Measurements from ENCODE around the gene CIDEC.
A peak's percentile ranks its signal among the peaks of the same experiment; 100 is the strongest.

CIDEC gene, protein sequence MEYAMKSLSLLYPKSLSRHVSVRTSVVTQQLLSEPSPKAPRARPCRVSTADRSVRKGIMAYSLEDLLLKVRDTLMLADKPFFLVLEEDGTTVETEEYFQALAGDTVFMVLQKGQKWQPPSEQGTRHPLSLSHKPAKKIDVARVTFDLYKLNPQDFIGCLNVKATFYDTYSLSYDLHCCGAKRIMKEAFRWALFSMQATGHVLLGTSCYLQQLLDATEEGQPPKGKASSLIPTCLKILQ

DNA sequence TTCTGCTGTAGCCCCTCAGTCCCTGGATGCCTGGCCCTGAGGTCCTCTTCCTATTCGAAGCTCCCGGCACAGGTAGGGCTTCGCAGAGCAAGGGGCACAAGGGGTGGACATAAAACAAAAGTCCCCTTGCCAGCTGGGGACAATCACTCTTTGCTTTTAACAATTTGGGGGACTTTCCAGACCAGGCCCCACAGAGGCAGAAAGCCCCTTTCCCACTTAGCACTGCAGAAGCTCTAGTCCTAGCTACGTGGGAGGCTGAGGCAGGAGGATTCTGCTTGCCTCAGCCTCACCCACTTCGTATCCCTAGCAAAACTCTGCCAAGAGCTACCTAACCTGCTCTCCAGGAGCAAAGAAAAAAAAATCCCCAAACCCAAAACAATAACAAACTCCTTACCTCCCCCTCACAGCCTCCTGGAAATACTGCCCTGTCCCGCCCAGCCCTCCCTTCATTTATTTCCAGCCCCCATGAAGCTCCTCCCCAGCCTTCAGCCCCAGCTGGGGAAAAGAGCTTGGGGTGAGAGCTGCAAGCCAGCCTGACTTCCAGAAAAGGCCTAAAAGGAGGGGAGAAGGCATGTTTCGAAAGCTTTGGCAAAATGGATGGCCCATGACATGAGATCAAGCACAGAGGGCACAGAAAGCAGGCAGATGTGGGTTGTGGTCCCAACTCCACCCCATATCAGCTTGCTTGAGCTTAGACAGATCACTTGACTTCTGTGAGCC is at the start of gene CIDEC:
TSS of gene CIDEC (minus strand) at position 424 of the 720 bp plus-strand sequence. CDS start 1,767 bp downstream, outside the sequence.
- H3K36me3 ChIP-seq (ENCODE audit: insufficient read depth, low read length), result no peaks in the 10 kb centered on the region
- H3K9ac ChIP-seq (ENCODE audit: low read depth, low read length), result no peak within 1 kb of the TSS
- no peaks in the 10 kb centered on the region for H3K9me3 ChIP-seq (ENCODE audit: control insufficient read depth, insufficient read depth, low read length)
- H3K4me1 ChIP-seq (ENCODE audit: insufficient read depth, low read length), result peaks cover 19% of the 10 kb centered on the region

DNA sequence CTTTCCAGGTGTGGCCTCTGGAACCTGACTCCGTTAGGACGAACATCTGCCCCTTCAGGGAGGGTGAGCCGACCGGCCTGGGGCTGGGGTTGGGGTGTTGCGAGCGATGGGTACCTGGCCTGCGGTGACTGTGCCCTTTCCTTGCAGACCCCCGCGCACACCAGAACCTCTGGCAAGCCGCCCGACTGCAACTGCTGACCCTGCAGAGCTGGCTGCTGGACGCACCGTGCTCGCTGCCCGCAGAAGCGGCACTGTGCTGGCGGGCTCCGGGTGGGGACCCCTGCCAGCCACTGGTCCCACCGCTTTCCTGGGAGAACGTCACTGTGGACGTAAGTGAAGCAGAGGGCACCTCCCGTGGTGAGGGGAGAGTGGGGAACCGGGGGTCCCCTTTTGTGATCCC is 48.1 kb upstream of the CIDEC start:
- H3K4me1 ChIP-seq (ENCODE audit: insufficient read depth, low read length), result no peaks in the 10 kb centered on the region
- no peaks in the 10 kb centered on the region for H3K36me3 ChIP-seq (ENCODE audit: insufficient read depth, low read length)
- H3K9ac ChIP-seq (ENCODE audit: low read depth, low read length), result no peak overlapping the region
- no peaks in the 10 kb centered on the region for H3K9me3 ChIP-seq (ENCODE audit: control insufficient read depth, insufficient read depth, low read length)

DNA sequence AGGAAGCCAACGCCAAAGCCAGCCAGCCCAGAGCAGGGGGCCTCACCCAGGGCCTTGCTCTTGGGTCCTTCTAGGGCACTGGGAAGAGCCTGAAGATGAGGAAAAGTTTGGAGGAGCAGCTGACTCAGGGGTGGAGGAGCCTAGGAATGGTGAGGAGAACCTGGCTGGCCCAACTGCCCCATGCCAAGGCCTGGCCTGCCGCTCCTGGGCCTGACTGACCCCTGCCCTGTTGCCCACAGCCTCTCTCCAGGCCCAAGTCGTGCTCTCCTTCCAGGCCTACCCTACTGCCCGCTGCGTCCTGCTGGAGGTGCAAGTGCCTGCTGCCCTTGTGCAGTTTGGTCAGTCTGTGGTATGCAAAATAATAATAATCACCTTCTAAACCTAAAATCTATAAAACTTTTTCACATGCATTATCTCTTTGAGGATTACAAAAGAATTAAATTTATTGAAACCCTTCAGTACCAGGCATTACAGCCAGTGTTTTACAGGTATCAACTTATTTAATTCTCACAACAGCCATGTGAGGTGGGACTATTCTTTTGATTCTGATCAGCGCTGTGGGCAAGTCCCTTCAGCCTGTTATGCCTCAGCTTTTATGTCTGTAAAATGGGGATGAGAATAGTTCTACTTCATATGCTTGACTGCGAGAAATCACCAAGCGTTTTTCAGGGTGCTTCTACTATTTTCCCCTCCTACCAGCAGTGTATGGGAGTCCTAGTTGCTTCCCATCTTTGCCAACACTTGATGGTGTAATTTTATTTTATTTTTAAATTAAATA is 38.4 kb upstream of the CIDEC start:
- no peaks in the 10 kb centered on the region for H3K9me3 ChIP-seq (ENCODE audit: control insufficient read depth, insufficient read depth, low read length)
- H3K4me1 ChIP-seq (ENCODE audit: insufficient read depth, low read length), result peaks cover 5% of the 10 kb centered on the region; the same call in 1 of the 2 replicates
- no peaks in the 10 kb centered on the region for H3K36me3 ChIP-seq (ENCODE audit: insufficient read depth, low read length)
- no peak overlapping the region for H3K9ac ChIP-seq (ENCODE audit: low read depth, low read length)

DNA sequence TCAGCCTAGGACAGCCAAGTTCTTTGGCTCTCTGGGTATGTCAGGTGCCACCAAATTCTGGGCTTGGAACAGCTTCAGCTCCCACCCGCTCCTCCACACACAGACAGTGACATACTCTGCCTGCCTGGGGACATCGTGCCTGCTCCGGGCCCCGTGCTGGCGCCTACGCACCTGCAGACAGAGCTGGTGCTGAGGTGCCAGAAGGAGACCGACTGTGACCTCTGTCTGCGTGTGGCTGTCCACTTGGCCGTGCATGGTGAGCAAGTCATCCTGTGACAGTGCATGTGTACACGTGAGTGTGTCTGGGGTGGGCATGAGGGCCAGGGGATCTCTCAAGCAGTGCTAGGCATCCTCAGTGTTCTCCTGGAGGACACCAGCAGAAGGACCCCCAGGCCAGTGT is 37.8 kb upstream of the CIDEC start:
- Histone ChIP-seq H3K9ac (ENCODE audit: low read depth, low read length) (no peak overlapping the region), H3K36me3 (ENCODE audit: insufficient read depth, low read length) (no peaks in the 10 kb centered on the region), H3K9me3 (ENCODE audit: control insufficient read depth, insufficient read depth, low read length) (no peaks in the 10 kb centered on the region), H3K4me1 (ENCODE audit: insufficient read depth, low read length) (peaks cover 5% of the 10 kb centered on the region; the same call in 1 of the 2 replicates)

DNA sequence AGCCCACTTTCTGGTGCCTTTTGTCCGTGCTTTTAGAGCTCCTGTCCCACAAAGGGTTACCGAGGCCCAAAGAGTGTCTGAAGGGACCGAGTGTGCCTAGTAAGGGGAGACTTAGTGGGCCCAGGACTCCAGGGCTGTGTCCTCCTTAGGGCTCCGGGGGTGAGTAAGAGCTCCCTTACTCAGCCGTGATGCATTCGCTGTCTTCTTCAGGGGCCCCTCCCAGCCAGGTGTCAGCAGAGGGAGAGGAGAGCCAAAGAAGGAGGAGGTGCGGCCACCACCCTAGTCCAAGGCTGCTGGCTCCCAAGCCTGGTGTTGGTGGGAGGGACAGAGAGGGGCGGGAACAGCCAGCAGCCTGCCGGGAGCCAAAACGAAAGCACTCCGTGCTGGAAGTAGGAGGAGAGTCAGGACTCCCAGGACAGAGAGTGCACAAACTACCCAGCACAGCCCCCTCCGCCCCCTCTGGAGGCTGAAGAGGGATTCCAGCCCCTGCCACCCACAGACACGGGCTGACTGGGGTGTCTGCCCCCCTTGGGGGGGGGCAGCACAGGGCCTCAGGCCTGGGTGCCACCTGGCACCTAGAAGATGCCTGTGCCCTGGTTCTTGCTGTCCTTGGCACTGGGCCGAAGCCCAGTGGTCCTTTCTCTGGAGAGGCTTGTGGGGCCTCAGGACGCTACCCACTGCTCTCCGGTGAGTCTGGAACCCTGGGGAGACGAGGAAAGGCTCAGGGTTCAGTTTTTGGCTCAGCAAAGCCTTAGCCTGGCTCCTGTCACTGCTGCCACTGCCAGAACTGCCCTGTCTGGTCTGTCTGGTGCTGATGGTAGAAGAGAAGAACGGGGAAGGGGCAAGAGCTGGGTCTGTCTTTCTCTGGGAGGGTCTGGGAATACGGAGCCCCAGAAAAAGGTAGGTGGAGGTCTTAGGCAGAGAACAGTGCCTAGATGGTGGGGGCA is 37.0 kb upstream of the CIDEC start, which contains the start of gene IL17RC:
TSS of gene IL17RC (plus strand) at position 365 of the 947 bp plus-strand sequence. CDS start at position 583, 218 bp downstream.
- Histone ChIP-seq H3K4me1 (ENCODE audit: insufficient read depth, low read length) (peaks cover 5% of the 10 kb centered on the region; the same call in 1 of the 2 replicates), H3K36me3 (ENCODE audit: insufficient read depth, low read length) (no peaks in the 10 kb centered on the region), H3K9me3 (ENCODE audit: control insufficient read depth, insufficient read depth, low read length) (no peaks in the 10 kb centered on the region), H3K9ac (ENCODE audit: low read depth, low read length) (peak within 1 kb of the TSS; percentile 62)

DNA sequence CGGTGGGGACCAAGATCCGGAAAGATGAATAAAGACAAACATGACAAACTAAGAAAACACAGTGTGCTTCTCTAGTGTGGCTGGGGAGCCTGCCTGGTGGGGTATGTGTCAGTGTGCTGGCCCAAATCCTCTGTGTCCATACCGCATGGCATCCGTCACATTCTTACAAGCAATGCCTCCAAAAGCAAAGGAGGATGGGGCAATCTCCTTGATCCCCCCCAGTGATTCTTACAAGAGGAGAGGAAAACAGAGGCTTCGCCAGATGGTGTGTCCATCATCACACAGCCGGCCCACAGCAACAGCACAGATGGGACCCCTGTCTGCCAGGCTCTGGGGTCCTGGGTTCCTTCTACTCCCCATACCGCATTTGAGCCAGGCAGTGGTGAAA is 36.3 kb upstream of the CIDEC start:
- Histone ChIP-seq H3K9me3 (ENCODE audit: control insufficient read depth, insufficient read depth, low read length) (no peaks in the 10 kb centered on the region), H3K4me1 (ENCODE audit: insufficient read depth, low read length) (peaks cover 5% of the 10 kb centered on the region; the same call in 1 of the 2 replicates), H3K36me3 (ENCODE audit: insufficient read depth, low read length) (no peaks in the 10 kb centered on the region), H3K9ac (ENCODE audit: low read depth, low read length) (peak overlapping the region; percentile 42)

DNA sequence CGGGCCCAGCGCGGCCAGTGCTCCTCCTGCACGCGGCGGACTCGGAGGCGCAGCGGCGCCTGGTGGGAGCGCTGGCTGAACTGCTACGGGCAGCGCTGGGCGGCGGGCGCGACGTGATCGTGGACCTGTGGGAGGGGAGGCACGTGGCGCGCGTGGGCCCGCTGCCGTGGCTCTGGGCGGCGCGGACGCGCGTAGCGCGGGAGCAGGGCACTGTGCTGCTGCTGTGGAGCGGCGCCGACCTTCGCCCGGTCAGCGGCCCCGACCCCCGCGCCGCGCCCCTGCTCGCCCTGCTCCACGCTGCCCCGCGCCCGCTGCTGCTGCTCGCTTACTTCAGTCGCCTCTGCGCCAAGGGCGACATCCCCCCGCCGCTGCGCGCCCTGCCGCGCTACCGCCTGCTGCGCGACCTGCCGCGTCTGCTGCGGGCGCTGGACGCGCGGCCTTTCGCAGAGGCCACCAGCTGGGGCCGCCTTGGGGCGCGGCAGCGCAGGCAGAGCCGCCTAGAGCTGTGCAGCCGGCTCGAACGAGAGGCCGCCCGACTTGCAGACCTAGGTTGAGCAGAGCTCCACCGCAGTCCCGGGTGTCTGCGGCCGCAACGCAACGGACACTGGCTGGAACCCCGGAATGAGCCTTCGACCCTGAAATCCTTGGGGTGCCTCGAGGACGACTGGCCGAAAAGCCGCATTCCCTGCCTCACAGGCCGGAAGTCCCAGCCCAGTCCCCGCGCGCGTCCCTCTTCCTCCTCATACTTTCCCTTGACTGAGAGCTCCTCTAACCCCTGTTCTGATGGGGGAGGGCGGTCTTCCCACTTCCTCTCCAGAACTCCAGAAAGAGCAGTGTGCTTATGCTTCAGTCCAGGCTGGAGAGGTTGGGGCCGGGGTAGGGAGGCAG is 35.4 kb upstream of the CIDEC start:
- Histone ChIP-seq H3K9ac (ENCODE audit: low read depth, low read length) (peak overlapping the region; percentile 62), H3K4me1 (ENCODE audit: insufficient read depth, low read length) (peaks cover 5% of the 10 kb centered on the region; the same call in 1 of the 2 replicates), H3K9me3 (ENCODE audit: control insufficient read depth, insufficient read depth, low read length) (no peaks in the 10 kb centered on the region), H3K36me3 (ENCODE audit: insufficient read depth, low read length) (no peaks in the 10 kb centered on the region)

DNA sequence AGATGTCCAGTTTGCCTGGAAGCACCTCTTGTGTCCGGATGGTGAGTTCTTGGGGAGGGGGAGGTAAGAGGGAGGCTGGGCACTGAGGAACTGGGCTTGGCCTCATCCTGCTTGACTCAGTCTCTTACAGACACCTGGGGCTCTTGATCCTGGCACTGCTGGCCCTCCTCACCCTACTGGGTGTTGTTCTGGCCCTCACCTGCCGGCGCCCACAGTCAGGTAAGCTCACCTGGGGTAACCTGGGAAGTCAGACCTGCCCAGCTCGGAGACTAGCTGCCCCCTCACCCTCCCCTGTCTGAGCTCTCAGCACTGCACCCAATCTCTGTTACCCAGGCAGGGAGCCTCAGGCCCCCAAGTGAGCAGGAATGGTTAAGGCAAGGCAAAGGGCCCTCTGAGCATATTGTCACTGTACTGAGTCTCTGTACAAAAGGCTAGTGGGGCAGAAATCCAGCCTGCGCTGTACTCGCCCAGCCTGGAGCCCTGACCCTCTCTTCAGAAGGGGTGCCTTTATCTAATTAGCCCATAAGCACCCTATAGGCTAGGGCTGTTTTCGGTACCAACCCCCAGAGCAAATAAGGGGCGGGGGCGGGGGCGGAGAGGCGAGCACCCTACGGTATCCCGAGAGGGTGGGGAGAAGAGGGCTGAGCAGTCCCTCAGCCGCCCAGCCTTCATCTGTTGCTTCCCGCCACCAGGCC is 34.7 kb upstream of the CIDEC start:
- peak overlapping the region; percentile 62; the same call in 1 of the 2 replicates for H3K9ac ChIP-seq (ENCODE audit: low read depth, low read length)
- H3K9me3 ChIP-seq (ENCODE audit: control insufficient read depth, insufficient read depth, low read length), result no peaks in the 10 kb centered on the region
- no peaks in the 10 kb centered on the region for H3K36me3 ChIP-seq (ENCODE audit: insufficient read depth, low read length)
- peaks cover 5% of the 10 kb centered on the region; the same call in 1 of the 2 replicates for H3K4me1 ChIP-seq (ENCODE audit: insufficient read depth, low read length)

DNA sequence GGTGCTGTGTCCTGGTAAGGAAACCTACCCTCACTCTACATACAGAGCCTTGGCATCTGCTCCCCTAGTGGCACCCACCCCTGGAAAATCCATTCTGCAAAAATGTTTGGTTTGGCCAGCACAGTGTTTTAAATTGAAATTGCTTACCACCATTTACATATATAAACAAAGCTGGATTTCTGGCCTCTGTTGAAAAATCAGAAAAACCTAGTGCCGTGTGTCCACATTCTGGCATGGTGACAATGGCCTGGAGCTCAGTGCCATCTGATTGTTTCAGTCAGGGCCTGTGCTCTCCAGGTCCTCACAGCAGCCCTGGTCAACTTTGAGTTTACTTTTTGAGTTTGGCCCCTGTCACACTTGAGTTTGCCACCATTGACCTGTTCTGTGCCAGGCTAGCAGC is 34.0 kb upstream of the CIDEC start:
- Histone ChIP-seq H3K9ac (ENCODE audit: low read depth, low read length) (no peak overlapping the region), H3K36me3 (ENCODE audit: insufficient read depth, low read length) (no peaks in the 10 kb centered on the region), H3K9me3 (ENCODE audit: control insufficient read depth, insufficient read depth, low read length) (no peaks in the 10 kb centered on the region), H3K4me1 (ENCODE audit: insufficient read depth, low read length) (peaks cover 5% of the 10 kb centered on the region; the same call in 1 of the 2 replicates)

DNA sequence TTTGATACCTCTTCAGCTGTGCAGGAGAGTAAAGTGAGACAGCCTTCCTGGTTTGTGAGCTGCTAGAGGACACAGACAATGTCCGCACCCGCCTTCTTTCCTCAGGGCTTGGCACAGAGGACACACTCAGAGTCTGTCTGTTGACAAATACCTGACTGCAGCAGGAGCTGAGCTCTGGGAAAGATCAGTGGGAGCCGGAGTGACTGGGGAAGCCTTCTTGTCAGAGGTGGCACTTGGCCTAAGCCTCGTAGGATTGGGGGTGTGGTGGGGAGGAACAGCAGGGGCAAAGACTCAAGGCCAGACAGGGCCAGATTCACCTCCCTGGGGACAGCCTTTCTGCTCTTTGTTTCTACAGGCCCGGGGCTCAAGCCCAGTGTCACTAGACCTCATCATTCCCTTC is 33.5 kb upstream of the CIDEC start:
- peaks cover 5% of the 10 kb centered on the region; the same call in 1 of the 2 replicates for H3K4me1 ChIP-seq (ENCODE audit: insufficient read depth, low read length)
- H3K36me3 ChIP-seq (ENCODE audit: insufficient read depth, low read length), result no peaks in the 10 kb centered on the region
- H3K9ac ChIP-seq (ENCODE audit: low read depth, low read length), result no peak overlapping the region
- no peaks in the 10 kb centered on the region for H3K9me3 ChIP-seq (ENCODE audit: control insufficient read depth, insufficient read depth, low read length)

DNA sequence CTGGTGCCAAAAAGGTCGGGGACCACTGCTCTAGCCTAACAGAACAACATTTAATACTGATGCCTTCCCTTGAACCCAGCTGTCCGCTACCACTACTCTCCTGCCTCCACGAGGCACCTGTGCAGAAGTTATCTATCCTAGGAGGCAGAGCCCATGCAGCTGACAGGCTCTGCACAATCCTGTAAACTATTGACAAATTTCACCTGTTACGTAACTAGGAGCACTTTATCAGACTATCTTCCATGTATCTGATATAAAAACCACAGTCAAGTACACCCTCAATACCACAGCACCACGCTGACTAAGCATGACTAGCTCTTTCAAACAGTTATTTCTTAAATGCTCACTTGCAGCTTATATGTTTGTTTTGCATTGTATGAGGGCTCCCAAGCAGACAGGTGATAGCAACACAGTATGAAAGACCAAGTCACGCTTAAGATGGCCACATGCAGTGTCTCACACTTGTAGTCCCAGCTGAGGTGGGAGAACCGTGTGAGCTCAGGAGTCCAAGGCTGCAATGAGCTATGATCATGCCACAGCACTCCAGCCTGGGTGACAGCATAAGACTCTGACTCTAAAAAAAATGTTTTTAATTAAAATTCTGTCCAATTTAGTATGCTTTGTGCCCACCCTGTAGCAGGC is 32.4 kb upstream of the CIDEC start:
- no peak overlapping the region for H3K9ac ChIP-seq (ENCODE audit: low read depth, low read length)
- peaks cover 5% of the 10 kb centered on the region; the same call in 1 of the 2 replicates for H3K4me1 ChIP-seq (ENCODE audit: insufficient read depth, low read length)
- no peaks in the 10 kb centered on the region for H3K9me3 ChIP-seq (ENCODE audit: control insufficient read depth, insufficient read depth, low read length)
- no peaks in the 10 kb centered on the region for H3K36me3 ChIP-seq (ENCODE audit: insufficient read depth, low read length)

DNA sequence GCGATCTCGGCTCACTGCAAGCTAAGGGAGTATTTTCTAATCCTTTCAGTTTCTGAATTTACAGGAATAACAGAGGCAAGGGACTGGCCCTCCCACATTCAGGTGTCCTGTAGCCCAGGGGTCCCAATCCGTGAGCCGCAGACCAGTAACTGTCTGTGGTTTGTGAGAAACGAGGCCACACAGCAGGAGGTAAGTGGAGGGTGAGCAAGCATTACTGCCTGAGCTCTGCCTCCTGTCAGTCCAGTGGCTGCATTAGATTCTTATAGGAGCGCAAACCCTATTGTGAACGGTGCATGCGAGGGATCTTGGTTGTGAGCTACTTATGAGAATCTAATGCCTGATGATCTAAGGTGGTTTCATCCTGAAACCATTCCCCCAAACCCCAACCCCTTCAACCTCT is 31.8 kb upstream of the CIDEC start:
- H3K9ac ChIP-seq (ENCODE audit: low read depth, low read length), result no peak overlapping the region
- H3K4me1 ChIP-seq (ENCODE audit: insufficient read depth, low read length), result peaks cover 5% of the 10 kb centered on the region; the same call in 1 of the 2 replicates
- no peaks in the 10 kb centered on the region for H3K9me3 ChIP-seq (ENCODE audit: control insufficient read depth, insufficient read depth, low read length)

More for the DNA sequence above, 31.8 kb upstream of the CIDEC start:
- no peaks in the 10 kb centered on the region for H3K36me3 ChIP-seq (ENCODE audit: insufficient read depth, low read length)

Measured in ES-I3 (cell line).